SK-N-SH (cell line): ENCODE data around the gene AUTS2. TPM values are rescaled to one million over a fixed set of nuclear protein-coding genes. Genes with fewer than 3 reads are reported as not detected.

ENCODE experiments used
- CTCF ChIA-PET: fragments of 300-600, 350-600 bp; formaldehyde crosslinking; extraction: SDS; loops from one replicate; lab custom pipeline; 2021; lab: Yijun Ruan, JAX
- POLR2A ChIA-PET: fragments of 350-600 bp; sonication (Branson Sonifier 250); formaldehyde crosslinking; extraction: SDS; loops from one replicate; lab custom pipeline; 2020; ENCODE audit warnings: antibody characterized with exemption, inconsistent platforms; lab: Yijun Ruan, JAX
- DNase-seq: peaks from one replicate; pipeline ENCODE4 v3.0.0; 2012
- H2AFZ ChIP-seq: fragments of 200-600 bp; sonication (generic); 2 replicates; pipeline ENCODE4 v1.8.1; 2016; ENCODE audit warnings: antibody characterized with exemption, mild to moderate bottlenecking, low read depth
- H3F3A ChIP-seq: fragments of 200-600 bp; sonication (generic); replicated peaks from 2 replicates; pipeline ENCODE3; 2016; ENCODE audit warnings: antibody characterized with exemption, mild to moderate bottlenecking; ENCODE audit not compliant: insufficient read depth
- H3K27ac ChIP-seq, 2 experiments: fragments of 200-500 bp in 1 of 2; fragments of 200-600 bp in 1 of 2; sonication (Bioruptor generic) in 1 of 2; sonication (generic), shearing (Covaris generic) in 1 of 2; 2 replicates each; pipeline versions ENCODE4 v1.5.1 to v1.6.1; 2014 to 2016; ENCODE audit warnings: low read depth in 2 of 2, inconsistent platforms in 1 of 2, low read length in 1 of 2, mild to moderate bottlenecking in 1 of 2, mixed read lengths in 1 of 2
- H3K27me3 ChIP-seq: fragments of 200-600 bp; sonication (generic), shearing (Covaris generic); 2 replicates; pipeline ENCODE4 v1.6.1; 2016; ENCODE audit warnings: mixed run types; ENCODE audit not compliant: insufficient read depth
- H3K36me3 ChIP-seq, 2 experiments: fragments of 200-500 bp in 1 of 2; fragments of 200-600 bp in 1 of 2; sonication (Bioruptor generic) in 1 of 2; sonication (generic) in 1 of 2; replicated peaks in 1 of 2; 2 replicates each; pipeline versions ENCODE3 to v1.5.1; 2014 to 2016; ENCODE audit warnings: low read length in 1 of 2, mild to moderate bottlenecking in 1 of 2; ENCODE audit not compliant: insufficient read depth in 2 of 2, control insufficient read depth in 1 of 2
- H3K4me1 ChIP-seq, 2 experiments: fragments of 200-500 bp in 1 of 2; fragments of 200-600 bp in 1 of 2; sonication (Bioruptor generic) in 1 of 2; sonication (generic), shearing (Covaris generic) in 1 of 2; 2 replicates each; pipeline versions ENCODE4 v1.5.1 to v1.6.1; 2014 to 2016; ENCODE audit warnings: low read depth in 1 of 2, low read length in 1 of 2, mixed run types in 1 of 2; ENCODE audit not compliant: insufficient read depth in 2 of 2, control insufficient read depth in 1 of 2
- H3K4me2 ChIP-seq: fragments of 200-600 bp; sonication (generic), shearing (Covaris generic); 2 replicates; pipeline ENCODE4 v1.6.1; 2017; ENCODE audit warnings: mixed run types
- H3K4me3 ChIP-seq, 2 experiments: fragments of 200-500 bp in 1 of 2; fragments of 200-600 bp in 1 of 2; sonication (Bioruptor generic) in 1 of 2; sonication (generic), shearing (Covaris generic) in 1 of 2; 2 replicates each; pipeline versions ENCODE4 v1.5.1 to v1.8.1; 2014 to 2016; ENCODE audit warnings: low read depth in 2 of 2, inconsistent platforms in 1 of 2, low read length in 1 of 2, mild to moderate bottlenecking in 1 of 2, mixed read lengths in 1 of 2, moderate library complexity in 1 of 2
- H3K79me2 ChIP-seq: fragments of 200-600 bp; sonication (generic); 2 replicates; pipeline ENCODE4 v1.8.1; 2017; ENCODE audit warnings: mild to moderate bottlenecking; ENCODE audit not compliant: insufficient read depth
- H3K9ac ChIP-seq: fragments of 200-600 bp; sonication (generic); 2 replicates; pipeline ENCODE4 v1.6.1; 2017; ENCODE audit warnings: mixed run types
- H3K9me2 ChIP-seq: fragments of 200-600 bp; sonication (generic); 2 replicates; pipeline ENCODE4 v1.6.1; 2017; ENCODE audit warnings: mixed run types
- H3K9me3 ChIP-seq: fragments of 200-600 bp; sonication (generic); 2 replicates; pipeline ENCODE4 v1.6.1; 2017; ENCODE audit warnings: mixed run types, mild to moderate bottlenecking, moderate library complexity
- H4K20me1 ChIP-seq: fragments of 200-600 bp; sonication (generic); 2 replicates; pipeline ENCODE4 v1.6.1; 2017; ENCODE audit warnings: mild to moderate bottlenecking, mixed run types; ENCODE audit not compliant: insufficient read depth
- ELF1 ChIP-seq: IDR thresholded peaks from 2 replicates; pipeline ENCODE4 v1.4.0; 2012
- EP300 ChIP-seq, 2 experiments: IDR thresholded peaks; 2 replicates each; pipeline versions ENCODE4 v1.4.0 to v1.6.1; 2012; ENCODE audit warnings: borderline replicate concordance in 1 of 2, low read depth in 1 of 2, low read length in 1 of 2
- EZH2phosphoT487 ChIP-seq: fragments of 200-600 bp; sonication (generic); IDR thresholded peaks from 2 replicates; pipeline ENCODE4 v1.6.1; 2017; ENCODE audit warnings: low read depth, mixed run types, mild to moderate bottlenecking, antibody characterized with exemption, moderate library complexity, borderline replicate concordance
- FOXJ3 ChIP-seq: sonication (generic); formaldehyde crosslinking; IDR thresholded peaks from 2 replicates; pipeline ENCODE4 v1.5.1; 2020; ENCODE audit warnings: mild to moderate bottlenecking, missing genetic modification reagents
- FOXM1 ChIP-seq: IDR thresholded peaks from 2 replicates; pipeline ENCODE4 v1.4.0; 2012; ENCODE audit warnings: low read depth, mild to moderate bottlenecking
- JUND ChIP-seq: IDR thresholded peaks from 2 replicates; pipeline ENCODE4 v1.4.0; 2012
- MXI1 ChIP-seq: IDR thresholded peaks from 2 replicates; pipeline ENCODE4 v1.6.1; 2012; ENCODE audit warnings: mild to moderate bottlenecking, low read depth, low read length, improper control_type of control experiment
- NRF1 ChIP-seq: IDR thresholded peaks from 2 replicates; pipeline ENCODE4 v1.6.1; 2012; ENCODE audit warnings: low read depth, mild to moderate bottlenecking, low read length
- POLR2AphosphoS5 ChIP-seq: IDR thresholded peaks from 2 replicates; pipeline ENCODE4 v1.6.1; 2012; ENCODE audit warnings: low read depth, low read length
- RCOR1 ChIP-seq: fragments of 150-350 bp; IDR thresholded peaks from 2 replicates; pipeline ENCODE4 v1.6.1; 2017; ENCODE audit warnings: antibody characterized with exemption, low read length
- RFX5 ChIP-seq: IDR thresholded peaks from 2 replicates; pipeline ENCODE4 v1.6.1; 2012; ENCODE audit warnings: mild to moderate bottlenecking, improper control_type of control experiment, low read length
- RXRA ChIP-seq: IDR thresholded peaks from 2 replicates; pipeline ENCODE4 v1.4.0; 2012; ENCODE audit warnings: low read depth, mild to moderate bottlenecking, borderline replicate concordance
- SMC3 ChIP-seq: IDR thresholded peaks from 2 replicates; pipeline ENCODE4 v1.6.1; 2012; ENCODE audit warnings: low read depth, low read length, improper control_type of control experiment
- TCF12 ChIP-seq: IDR thresholded peaks from 2 replicates; pipeline ENCODE4 v1.4.0; 2012
- TEAD4 ChIP-seq: IDR thresholded peaks from 2 replicates; pipeline ENCODE4 v1.4.0; 2012; ENCODE audit warnings: mild to moderate bottlenecking, borderline replicate concordance; ENCODE audit not compliant: insufficient read depth
- YY1 ChIP-seq: IDR thresholded peaks from 2 replicates; pipeline ENCODE4 v1.4.0; 2012; ENCODE audit warnings: low read depth, mild to moderate bottlenecking
- WGBS: methylation state at CpG from one replicate; pipeline ENCODE4 v1.1.6; 2017; ENCODE audit warnings: low lambda C conversion rate; 5-methylcytosine and 5-hydroxymethylcytosine counted together
- polyA plus RNA-seq, 3 experiments: library from polyadenylated mRNA; depleted of rRNA; stranded (reverse); fragments of >200 nt; gene quantifications; 2 replicates each; pipeline ENCODE4 v1.2.3, GENCODE V29; 2012
- TF ChIP-seq, protein P1 (sequence below): IDR thresholded peaks from 2 replicates; pipeline ENCODE4; 2012
- TF ChIP-seq, protein P2 (sequence below): IDR thresholded peaks from 2 replicates; pipeline ENCODE4 v1.4.0; 2012; ENCODE audit warnings: low read depth, borderline replicate concordance
- TF ChIP-seq, protein P3 (sequence below): IDR thresholded peaks from 2 replicates; pipeline ENCODE4 v1.6.1; 2012; ENCODE audit warnings: mild to moderate bottlenecking, low read depth, low read length, moderate library complexity
- TF ChIP-seq, protein P4 (sequence below): IDR thresholded peaks from 2 replicates; pipeline ENCODE4 v1.4.0; 2012; ENCODE audit warnings: low read depth, borderline replicate concordance
- TF ChIP-seq, protein P5 (sequence below): fragments of 150-350 bp; IDR thresholded peaks from 2 replicates; pipeline ENCODE4 v1.6.1; 2017; ENCODE audit warnings: antibody characterized with exemption, low read length, low read depth, borderline replicate concordance
- TF ChIP-seq, protein P6 (sequence below): fragments of 150-350 bp; IDR thresholded peaks from 2 replicates; pipeline ENCODE4 v1.6.1; 2016; ENCODE audit warnings: mild to moderate bottlenecking, low read depth, low read length

The AUTS2 gene
- polyA plus RNA-seq, 1 of the 3 experiments (the other 2 are of a cell fraction): 15.6 TPM

DNA sequence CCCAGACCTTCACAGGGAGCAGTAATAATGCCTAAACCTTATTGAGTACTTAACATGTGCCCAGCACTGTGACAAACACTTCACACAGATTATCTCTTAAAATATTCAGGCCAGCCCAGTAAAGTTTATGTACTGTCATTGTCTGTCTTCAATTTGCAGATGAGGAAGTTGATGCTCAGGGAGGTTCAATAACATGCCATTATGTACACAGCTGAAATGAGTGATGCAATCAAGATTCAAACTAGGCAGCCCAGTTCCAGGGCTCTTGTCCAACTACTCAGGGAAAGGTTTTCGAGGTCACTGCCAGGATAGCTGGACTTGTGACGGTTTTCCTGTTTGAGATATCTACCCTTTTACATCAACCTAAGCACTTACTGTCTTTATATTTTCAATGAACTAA is 56.1 kb downstream of the AUTS2 start:
- peaks cover 28% of the 10 kb centered on the region for H3K79me2 ChIP-seq
- no peaks in the 10 kb centered on the region for H3K27me3 ChIP-seq
- peaks cover 24% of the 10 kb centered on the region for H4K20me1 ChIP-seq
- H3K4me3 ChIP-seq: no peak overlapping the region
- H3K4me1 ChIP-seq: peaks cover 20 to 54% of the 10 kb centered on the region in 2 experiments; a peak in 3 of 4 replicates
- 57% methylated on average over 2 of the region's 2 CpGs for WGBS
- DNase-seq: no peak
- no peak overlapping the region for H3K4me2 ChIP-seq
- no peaks in the 10 kb centered on the region for H3K9me2 ChIP-seq
- no peaks in the 10 kb centered on the region for H3K9me3 ChIP-seq
- H3K27ac ChIP-seq: peak overlapping the region in 1 of 2 experiments; percentile 78; a peak in 2 of 4 replicates
- ChIA-PET POLR2A (no interaction called here), CTCF (interaction anchor here (1.2 to 1.7 kb wide), 2 partner anchors 22 to 49 kb away, joined by 3 to 5 read pairs; no protein-coding TSS in a partner anchor)
- TF ChIP-seq POLR2AphosphoS5: no peak
- no peak for TF ChIP-seq FOXM1
- TF ChIP-seq TCF12: 0 out of 2 replicates have a peak, but pooled peaks have one; percentile 43
- no peak for TF ChIP-seq TEAD4
- TF ChIP-seq RFX5: no peak
- TF ChIP-seq, protein P1, sequence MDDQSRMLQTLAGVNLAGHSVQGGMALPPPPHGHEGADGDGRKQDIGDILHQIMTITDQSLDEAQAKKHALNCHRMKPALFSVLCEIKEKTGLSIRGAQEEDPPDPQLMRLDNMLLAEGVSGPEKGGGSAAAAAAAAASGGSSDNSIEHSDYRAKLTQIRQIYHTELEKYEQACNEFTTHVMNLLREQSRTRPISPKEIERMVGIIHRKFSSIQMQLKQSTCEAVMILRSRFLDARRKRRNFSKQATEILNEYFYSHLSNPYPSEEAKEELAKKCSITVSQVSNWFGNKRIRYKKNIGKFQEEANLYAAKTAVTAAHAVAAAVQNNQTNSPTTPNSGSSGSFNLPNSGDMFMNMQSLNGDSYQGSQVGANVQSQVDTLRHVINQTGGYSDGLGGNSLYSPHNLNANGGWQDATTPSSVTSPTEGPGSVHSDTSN: peak; percentile 21; the same call in 1 of the 2 replicates
- no peak for TF ChIP-seq FOXJ3 (CRISPR knock-in tag)
- TF ChIP-seq, protein P2, sequence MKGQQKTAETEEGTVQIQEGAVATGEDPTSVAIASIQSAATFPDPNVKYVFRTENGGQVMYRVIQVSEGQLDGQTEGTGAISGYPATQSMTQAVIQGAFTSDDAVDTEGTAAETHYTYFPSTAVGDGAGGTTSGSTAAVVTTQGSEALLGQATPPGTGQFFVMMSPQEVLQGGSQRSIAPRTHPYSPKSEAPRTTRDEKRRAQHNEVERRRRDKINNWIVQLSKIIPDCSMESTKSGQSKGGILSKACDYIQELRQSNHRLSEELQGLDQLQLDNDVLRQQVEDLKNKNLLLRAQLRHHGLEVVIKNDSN: no peak
- TF ChIP-seq EZH2phosphoT487: no peak
- TF ChIP-seq, protein P3, sequence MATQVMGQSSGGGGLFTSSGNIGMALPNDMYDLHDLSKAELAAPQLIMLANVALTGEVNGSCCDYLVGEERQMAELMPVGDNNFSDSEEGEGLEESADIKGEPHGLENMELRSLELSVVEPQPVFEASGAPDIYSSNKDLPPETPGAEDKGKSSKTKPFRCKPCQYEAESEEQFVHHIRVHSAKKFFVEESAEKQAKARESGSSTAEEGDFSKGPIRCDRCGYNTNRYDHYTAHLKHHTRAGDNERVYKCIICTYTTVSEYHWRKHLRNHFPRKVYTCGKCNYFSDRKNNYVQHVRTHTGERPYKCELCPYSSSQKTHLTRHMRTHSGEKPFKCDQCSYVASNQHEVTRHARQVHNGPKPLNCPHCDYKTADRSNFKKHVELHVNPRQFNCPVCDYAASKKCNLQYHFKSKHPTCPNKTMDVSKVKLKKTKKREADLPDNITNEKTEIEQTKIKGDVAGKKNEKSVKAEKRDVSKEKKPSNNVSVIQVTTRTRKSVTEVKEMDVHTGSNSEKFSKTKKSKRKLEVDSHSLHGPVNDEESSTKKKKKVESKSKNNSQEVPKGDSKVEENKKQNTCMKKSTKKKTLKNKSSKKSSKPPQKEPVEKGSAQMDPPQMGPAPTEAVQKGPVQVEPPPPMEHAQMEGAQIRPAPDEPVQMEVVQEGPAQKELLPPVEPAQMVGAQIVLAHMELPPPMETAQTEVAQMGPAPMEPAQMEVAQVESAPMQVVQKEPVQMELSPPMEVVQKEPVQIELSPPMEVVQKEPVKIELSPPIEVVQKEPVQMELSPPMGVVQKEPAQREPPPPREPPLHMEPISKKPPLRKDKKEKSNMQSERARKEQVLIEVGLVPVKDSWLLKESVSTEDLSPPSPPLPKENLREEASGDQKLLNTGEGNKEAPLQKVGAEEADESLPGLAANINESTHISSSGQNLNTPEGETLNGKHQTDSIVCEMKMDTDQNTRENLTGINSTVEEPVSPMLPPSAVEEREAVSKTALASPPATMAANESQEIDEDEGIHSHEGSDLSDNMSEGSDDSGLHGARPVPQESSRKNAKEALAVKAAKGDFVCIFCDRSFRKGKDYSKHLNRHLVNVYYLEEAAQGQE: no peak
- peak; percentile 18; the same call in 1 of the 2 replicates for TF ChIP-seq MXI1
- TF ChIP-seq ELF1: 0 out of 2 replicates have a peak, but pooled peaks have one; percentile 15
- TF ChIP-seq RXRA: no peak
- TF ChIP-seq, protein P4, sequence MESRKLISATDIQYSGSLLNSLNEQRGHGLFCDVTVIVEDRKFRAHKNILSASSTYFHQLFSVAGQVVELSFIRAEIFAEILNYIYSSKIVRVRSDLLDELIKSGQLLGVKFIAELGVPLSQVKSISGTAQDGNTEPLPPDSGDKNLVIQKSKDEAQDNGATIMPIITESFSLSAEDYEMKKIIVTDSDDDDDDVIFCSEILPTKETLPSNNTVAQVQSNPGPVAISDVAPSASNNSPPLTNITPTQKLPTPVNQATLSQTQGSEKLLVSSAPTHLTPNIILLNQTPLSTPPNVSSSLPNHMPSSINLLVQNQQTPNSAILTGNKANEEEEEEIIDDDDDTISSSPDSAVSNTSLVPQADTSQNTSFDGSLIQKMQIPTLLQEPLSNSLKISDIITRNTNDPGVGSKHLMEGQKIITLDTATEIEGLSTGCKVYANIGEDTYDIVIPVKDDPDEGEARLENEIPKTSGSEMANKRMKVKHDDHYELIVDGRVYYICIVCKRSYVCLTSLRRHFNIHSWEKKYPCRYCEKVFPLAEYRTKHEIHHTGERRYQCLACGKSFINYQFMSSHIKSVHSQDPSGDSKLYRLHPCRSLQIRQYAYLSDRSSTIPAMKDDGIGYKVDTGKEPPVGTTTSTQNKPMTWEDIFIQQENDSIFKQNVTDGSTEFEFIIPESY: no peak
- TF ChIP-seq YY1: no peak
- TF ChIP-seq NRF1: no peak
- no peak for TF ChIP-seq SMC3
- TF ChIP-seq EP300 (IDR thresholded peaks at IDR 0.05; ENCODE audit: borderline replicate concordance in 1 of 2, low read depth in 1 of 2, low read length in 1 of 2): no peak
- TF ChIP-seq, protein P5, sequence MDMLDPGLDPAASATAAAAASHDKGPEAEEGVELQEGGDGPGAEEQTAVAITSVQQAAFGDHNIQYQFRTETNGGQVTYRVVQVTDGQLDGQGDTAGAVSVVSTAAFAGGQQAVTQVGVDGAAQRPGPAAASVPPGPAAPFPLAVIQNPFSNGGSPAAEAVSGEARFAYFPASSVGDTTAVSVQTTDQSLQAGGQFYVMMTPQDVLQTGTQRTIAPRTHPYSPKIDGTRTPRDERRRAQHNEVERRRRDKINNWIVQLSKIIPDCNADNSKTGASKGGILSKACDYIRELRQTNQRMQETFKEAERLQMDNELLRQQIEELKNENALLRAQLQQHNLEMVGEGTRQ: no peak
- TF ChIP-seq, protein P6, sequence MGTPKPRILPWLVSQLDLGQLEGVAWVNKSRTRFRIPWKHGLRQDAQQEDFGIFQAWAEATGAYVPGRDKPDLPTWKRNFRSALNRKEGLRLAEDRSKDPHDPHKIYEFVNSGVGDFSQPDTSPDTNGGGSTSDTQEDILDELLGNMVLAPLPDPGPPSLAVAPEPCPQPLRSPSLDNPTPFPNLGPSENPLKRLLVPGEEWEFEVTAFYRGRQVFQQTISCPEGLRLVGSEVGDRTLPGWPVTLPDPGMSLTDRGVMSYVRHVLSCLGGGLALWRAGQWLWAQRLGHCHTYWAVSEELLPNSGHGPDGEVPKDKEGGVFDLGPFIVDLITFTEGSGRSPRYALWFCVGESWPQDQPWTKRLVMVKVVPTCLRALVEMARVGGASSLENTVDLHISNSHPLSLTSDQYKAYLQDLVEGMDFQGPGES: no peak
- no peak for TF ChIP-seq JUND
- TF ChIP-seq RCOR1: peak; percentile 22; the same call in 1 of the 2 replicates
- no peaks in the 10 kb centered on the region for H3K36me3 ChIP-seq
- no peak overlapping the region for H3K9ac ChIP-seq
- H2AFZ ChIP-seq: no peak overlapping the region
- H3F3A ChIP-seq: no peaks in the 10 kb centered on the region
